ENCODE results near the gene PARVG. TPM values are rescaled to one million over a fixed set of nuclear protein-coding genes. Genes with fewer than 3 reads are reported as not detected.

The PARVG gene
- total RNA-seq, 1 donor from 2014 or later = 0.23 TPM

- no peaks in the 10 kb centered on the region for H3K36me3 ChIP-seq (ENCODE audit: insufficient read depth, low read length)
- H3K4me3 ChIP-seq (ENCODE audit: insufficient read depth, low read depth, low read length) = no peak overlapping the region
- Mint-ChIP-seq H3K4me1 (ENCODE audit: low read depth, unreplicated experiment) (peaks cover 13% of the 10 kb centered on the region), H3K27ac (ENCODE audit: unreplicated experiment) (no peak overlapping the region), H3K27me3 (ENCODE audit: low read depth, unreplicated experiment) (peaks cover 19% of the 10 kb centered on the region), H3K36me3 (ENCODE audit: low read depth, unreplicated experiment) (no peaks in the 10 kb centered on the region), H3K4me3 (ENCODE audit: unreplicated experiment) (no peak overlapping the region), H3K9me3 (ENCODE audit: unreplicated experiment) (no peaks in the 10 kb centered on the region)
- no peak overlapping the region for H3K9ac ChIP-seq (ENCODE audit: low read length)
- H3K4me2 ChIP-seq (ENCODE audit: low read length) = no peak overlapping the region
- H3K79me2 ChIP-seq (ENCODE audit: insufficient read depth, low read length) = no peaks in the 10 kb centered on the region
- FAIRE-seq (no peak), DNase-seq (ENCODE audit: low read depth) (no peak)
- no peak overlapping the region for H2AFZ ChIP-seq (ENCODE audit: low read depth, low read length)
- H4K20me1 ChIP-seq (ENCODE audit: insufficient read depth, low read length) = no peaks in the 10 kb centered on the region
- no peaks in the 10 kb centered on the region for H3K9me3 ChIP-seq (ENCODE audit: insufficient read depth, low read depth, low read length)
- TF ChIP-seq CTCF (IDR thresholded peaks at IDR 0.05; ENCODE audit: insufficient read depth, low read depth, low read length) (no peak), EZH2 (IDR thresholded peaks at IDR 0.05; ENCODE audit: insufficient read depth, low read length) (no peak)
- peaks cover 24% of the 10 kb centered on the region for H3K27me3 ChIP-seq (ENCODE audit: insufficient read depth, low read length)
- H3K27ac ChIP-seq (ENCODE audit: low read depth, low read length) = no peak overlapping the region
- no peaks in the 10 kb centered on the region for H3K4me1 ChIP-seq (ENCODE audit: insufficient read depth, low read length)
Observed at GRCh38 chr22:44181912-44182587, 1.3 kb downstream of the PARVG start.

- no peak overlapping the region for H3K9ac ChIP-seq (ENCODE audit: low read length)
- no peaks in the 10 kb centered on the region for H3K9me3 ChIP-seq (ENCODE audit: insufficient read depth, low read depth, low read length)
- no peak overlapping the region for H3K4me3 Mint-ChIP-seq (ENCODE audit: unreplicated experiment)
- TF ChIP-seq EZH2 (IDR thresholded peaks at IDR 0.05; ENCODE audit: insufficient read depth, low read length) (no peak), CTCF (IDR thresholded peaks at IDR 0.05; ENCODE audit: insufficient read depth, low read depth, low read length) (no peak)
- H3K4me2 ChIP-seq (ENCODE audit: low read length) = no peak overlapping the region
- H3K27ac Mint-ChIP-seq (ENCODE audit: unreplicated experiment) = no peak overlapping the region
- H3K27me3 ChIP-seq (ENCODE audit: insufficient read depth, low read length) = peaks cover 24% of the 10 kb centered on the region
- no peaks in the 10 kb centered on the region for H4K20me1 ChIP-seq (ENCODE audit: insufficient read depth, low read length)
- H3K9me3 Mint-ChIP-seq (ENCODE audit: unreplicated experiment) = no peaks in the 10 kb centered on the region
- H3K79me2 ChIP-seq (ENCODE audit: insufficient read depth, low read length) = no peaks in the 10 kb centered on the region
- H3K4me1 Mint-ChIP-seq (ENCODE audit: low read depth, unreplicated experiment) = peaks cover 13% of the 10 kb centered on the region
- no peak overlapping the region for H3K4me3 ChIP-seq (ENCODE audit: insufficient read depth, low read depth, low read length)
- H2AFZ ChIP-seq (ENCODE audit: low read depth, low read length) = no peak overlapping the region
- H3K27me3 Mint-ChIP-seq (ENCODE audit: low read depth, unreplicated experiment) = peaks cover 21% of the 10 kb centered on the region
- H3K27ac ChIP-seq (ENCODE audit: low read depth, low read length) = no peak overlapping the region
- FAIRE-seq (no peak), DNase-seq (ENCODE audit: low read depth) (no peak)
- H3K4me1 ChIP-seq (ENCODE audit: insufficient read depth, low read length) = no peaks in the 10 kb centered on the region
- peaks cover 3% of the 10 kb centered on the region for H3K36me3 Mint-ChIP-seq (ENCODE audit: low read depth, unreplicated experiment)
- H3K36me3 ChIP-seq (ENCODE audit: insufficient read depth, low read length) = no peaks in the 10 kb centered on the region
Observed at GRCh38 chr22:44182588-44183286, 2.0 kb downstream of the PARVG start.

GRCh38 chr22:44183287-44183588 lies 2.5 kb downstream of the PARVG start:
- Histone ChIP-seq H3K27me3 (ENCODE audit: insufficient read depth, low read length) (peaks cover 24% of the 10 kb centered on the region), H3K79me2 (ENCODE audit: insufficient read depth, low read length) (no peaks in the 10 kb centered on the region), H2AFZ (ENCODE audit: low read depth, low read length) (no peak overlapping the region), H3K4me2 (ENCODE audit: low read length) (no peak overlapping the region), H3K9ac (ENCODE audit: low read length) (no peak overlapping the region), H3K9me3 (ENCODE audit: insufficient read depth, low read depth, low read length) (no peaks in the 10 kb centered on the region), H3K4me3 (ENCODE audit: insufficient read depth, low read depth, low read length) (no peak overlapping the region), H4K20me1 (ENCODE audit: insufficient read depth, low read length) (no peaks in the 10 kb centered on the region), H3K36me3 (ENCODE audit: insufficient read depth, low read length) (no peaks in the 10 kb centered on the region), H3K4me1 (ENCODE audit: insufficient read depth, low read length) (no peaks in the 10 kb centered on the region), H3K27ac (ENCODE audit: low read depth, low read length) (no peak overlapping the region)
- Mint-ChIP-seq H3K4me3 (ENCODE audit: unreplicated experiment) (no peak overlapping the region), H3K36me3 (ENCODE audit: low read depth, unreplicated experiment) (peaks cover 3% of the 10 kb centered on the region), H3K4me1 (ENCODE audit: low read depth, unreplicated experiment) (peaks cover 11% of the 10 kb centered on the region), H3K27me3 (ENCODE audit: low read depth, unreplicated experiment) (peaks cover 21% of the 10 kb centered on the region), H3K9me3 (ENCODE audit: unreplicated experiment) (no peaks in the 10 kb centered on the region), H3K27ac (ENCODE audit: unreplicated experiment) (no peak overlapping the region)
- no peak for DNase-seq (ENCODE audit: low read depth)
- TF ChIP-seq CTCF (IDR thresholded peaks at IDR 0.05; ENCODE audit: insufficient read depth, low read depth, low read length) (no peak), EZH2 (IDR thresholded peaks at IDR 0.05; ENCODE audit: insufficient read depth, low read length) (no peak)
- FAIRE-seq = no peak
